Activated T-helper 2 cell treated with anti-CD3 and anti-CD28 coated beads, Interferon-gamma antibody, Interleukin-2, Interleukin-4, amounts not matched to agents 10 μg/mL and 5 μg/mL and 100 μg/mL, durations not matched to agents 14 hours and 24 hours and 36 hours (primary cell): Measurements from ENCODE around the gene PDZD8. TPM values are rescaled to one million over a fixed set of nuclear protein-coding genes. Genes with fewer than 3 reads are reported as not detected.

Source experiments
- DNase-seq: peaks from one replicate; pipeline ENCODE4 v3.0.0; 2021; ENCODE audit warnings: low spot score
- H3K27ac Mint-ChIP-seq: one replicate; pipeline ENCODE4 v1.8.0; 2021; ENCODE audit warnings: mixed read lengths
- H3K27me3 Mint-ChIP-seq: one replicate; pipeline ENCODE4 v1.8.0; 2021; ENCODE audit warnings: low read depth, mixed read lengths
- H3K36me3 Mint-ChIP-seq: one replicate; pipeline ENCODE4 v1.8.0; 2021; ENCODE audit warnings: low read depth, mixed read lengths
- H3K4me1 Mint-ChIP-seq: one replicate; pipeline ENCODE4 v1.8.0; 2021; ENCODE audit warnings: low read depth, mixed read lengths
- H3K4me3 Mint-ChIP-seq: one replicate; pipeline ENCODE4 v1.8.0; 2021; ENCODE audit warnings: low read depth, mild to moderate bottlenecking, moderate library complexity, mixed read lengths
- H3K9me3 Mint-ChIP-seq: one replicate; pipeline ENCODE4 v1.8.0; 2021; ENCODE audit warnings: mixed read lengths
- intact Hi-C: fragments of 100-400 bp; cut with micrococcal nuclease; formaldehyde crosslinking; loops from one replicate; pipeline ENCODE4 v1.15.1; 2023
- total RNA-seq: library from RNA; stranded (reverse); gene quantifications from 2 replicates; pipeline ENCODE4 v1.2.3, GENCODE V29; 2022

Gene PDZD8
- 20.6 and 22.0 TPM in 2 replicates for total RNA-seq

DNA sequence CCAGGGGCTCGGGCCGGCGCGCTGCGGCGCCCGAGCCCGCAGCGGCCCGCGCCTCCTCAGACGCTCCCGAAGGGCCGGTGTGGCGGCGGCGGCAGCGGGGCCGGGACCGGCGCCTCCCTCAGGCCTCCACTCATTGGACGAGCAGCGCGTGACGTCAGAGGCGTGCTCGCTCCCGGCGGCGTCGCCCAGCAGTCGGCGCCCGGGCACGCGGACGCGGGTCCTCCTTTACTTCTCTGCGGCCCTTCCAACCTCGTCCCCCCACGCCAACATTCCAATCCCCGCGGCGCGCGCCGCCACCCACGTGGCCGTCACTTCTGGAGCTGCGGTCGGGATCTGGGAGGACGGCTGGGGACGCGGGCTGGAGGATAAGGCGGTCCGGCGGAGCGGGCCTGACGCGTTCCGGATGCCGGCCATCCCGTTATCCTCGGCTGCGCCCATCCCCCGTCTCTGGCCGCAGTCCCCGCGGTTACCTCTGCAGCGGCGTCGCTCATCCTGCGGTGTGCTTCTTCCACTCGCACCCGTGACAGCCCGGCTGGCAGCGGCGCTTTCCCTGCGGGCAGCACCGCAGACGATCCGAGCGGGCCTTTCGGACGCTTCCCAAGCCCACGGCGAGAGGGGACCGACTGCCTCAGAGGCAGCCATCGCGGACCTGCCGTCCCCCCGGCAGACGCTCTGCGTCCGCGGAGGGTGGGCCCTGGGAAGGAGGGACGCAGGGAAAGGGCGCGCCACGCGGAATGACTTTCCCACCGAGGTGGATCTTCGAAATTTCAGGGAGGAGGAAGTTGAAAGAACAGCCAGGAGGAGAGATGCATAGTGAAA is at the start of gene PDZD8:
TSS of gene PDZD8 (minus strand) at position 81 of the 819 bp plus-strand sequence. CDS start 213 bp downstream, outside the sequence.
- intact Hi-C loops: loop anchor here (2.0 to 10.0 kb wide), 3 partner anchors 279 to 967 kb away; partner anchors contain the start of genes FAM204A and RAB11FIP2
- no peaks in the 10 kb centered on the region for H3K9me3 Mint-ChIP-seq
- DNase-seq: peak; percentile 84
- peaks cover 21% of the 10 kb centered on the region for H3K4me1 Mint-ChIP-seq
- peak within 1 kb of the TSS; percentile 90 for H3K4me3 Mint-ChIP-seq
- H3K36me3 Mint-ChIP-seq: peaks cover 19% of the 10 kb centered on the region
- H3K27ac Mint-ChIP-seq: peak within 1 kb of the TSS; percentile 76
- H3K27me3 Mint-ChIP-seq: peaks cover 38% of the 10 kb centered on the region

DNA sequence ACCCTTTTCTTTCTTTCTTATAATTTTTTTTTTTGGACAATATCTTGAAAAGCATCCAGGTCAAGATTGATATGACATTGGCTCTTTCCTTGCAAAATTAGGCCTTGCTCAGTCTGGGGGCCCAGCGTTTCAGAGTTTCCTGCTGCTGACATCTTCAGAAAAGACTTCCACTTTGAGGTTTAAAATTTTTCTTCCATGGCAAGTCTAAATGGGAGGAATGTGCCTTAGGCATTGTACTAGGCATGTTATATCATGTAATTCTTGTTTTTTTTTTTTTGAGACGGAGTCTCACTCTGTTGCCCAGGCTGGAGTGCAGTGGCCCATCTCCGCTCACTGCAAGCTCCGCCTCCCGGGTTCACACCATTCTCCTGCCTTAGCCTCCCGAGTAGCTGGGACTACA is 48.9 kb upstream of the PDZD8 start:
- H3K4me3 Mint-ChIP-seq: no peak overlapping the region
- no peaks in the 10 kb centered on the region for H3K9me3 Mint-ChIP-seq
- intact Hi-C loops: no loop called here
- no peaks in the 10 kb centered on the region for H3K27me3 Mint-ChIP-seq
- H3K27ac Mint-ChIP-seq: no peak overlapping the region
- no peaks in the 10 kb centered on the region for H3K4me1 Mint-ChIP-seq
- DNase-seq: no peak
- H3K36me3 Mint-ChIP-seq: no peaks in the 10 kb centered on the region

DNA sequence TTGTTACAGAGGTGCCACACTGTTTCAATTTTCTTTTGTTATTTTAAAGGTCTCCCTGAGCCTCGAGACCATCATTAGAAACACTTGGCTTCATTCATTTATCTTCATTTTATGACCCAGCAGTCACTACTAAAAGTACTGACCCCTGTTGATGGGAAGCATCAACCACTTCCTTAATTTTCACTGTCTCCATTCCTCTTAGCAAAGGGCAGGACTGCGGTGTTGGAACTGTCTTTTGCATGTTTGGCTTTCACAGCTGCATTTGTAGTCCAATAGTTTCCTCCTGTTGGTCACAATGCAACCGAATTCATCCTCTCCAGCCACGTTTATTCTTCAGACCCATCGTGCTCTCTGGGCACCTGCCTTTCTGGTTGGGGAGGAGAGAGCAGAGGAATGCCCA is 46.7 kb upstream of the PDZD8 start:
- Mint-ChIP-seq H3K27me3 (no peaks in the 10 kb centered on the region), H3K4me1 (no peaks in the 10 kb centered on the region), H3K9me3 (no peaks in the 10 kb centered on the region), H3K27ac (no peak overlapping the region), H3K4me3 (no peak overlapping the region), H3K36me3 (no peaks in the 10 kb centered on the region)
- intact Hi-C loops: no loop called here
- DNase-seq: no peak

- Mint-ChIP-seq H3K27ac (no peak overlapping the region), H3K27me3 (no peaks in the 10 kb centered on the region), H3K4me3 (no peak overlapping the region), H3K4me1 (no peaks in the 10 kb centered on the region), H3K36me3 (no peaks in the 10 kb centered on the region), H3K9me3 (no peaks in the 10 kb centered on the region)
- intact Hi-C loops: no loop called here
- DNase-seq: no peak
These were observed 45.5 kb upstream of the PDZD8 start for GRCh38 chr10:117420768-117421167.

DNA sequence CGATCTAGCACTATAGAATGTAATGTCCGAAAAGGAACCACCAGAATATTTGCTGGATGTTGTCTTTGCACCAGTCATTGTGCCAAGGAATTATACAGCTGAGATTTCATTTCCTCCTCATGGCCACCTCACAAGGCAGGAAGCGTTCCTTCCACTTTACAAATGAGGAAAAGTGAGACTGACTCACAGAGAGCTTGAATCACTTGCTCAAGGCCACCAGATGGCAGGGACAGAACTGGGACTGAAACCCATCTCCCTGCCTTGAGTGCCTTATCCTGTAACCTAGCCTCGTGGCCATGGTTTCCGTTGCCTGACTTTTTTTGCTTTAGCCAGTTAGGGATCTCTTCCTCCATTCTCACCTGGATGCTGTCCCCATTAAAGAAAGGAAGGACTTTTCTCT is 44.7 kb upstream of the PDZD8 start:
- Mint-ChIP-seq H3K36me3 (no peaks in the 10 kb centered on the region), H3K27ac (no peak overlapping the region), H3K4me1 (no peaks in the 10 kb centered on the region), H3K27me3 (no peaks in the 10 kb centered on the region), H3K4me3 (no peak overlapping the region), H3K9me3 (no peaks in the 10 kb centered on the region)
- intact Hi-C loops: no loop called here
- DNase-seq: no peak

- intact Hi-C loops: no loop called here
- no peak for DNase-seq
- Mint-ChIP-seq H3K4me1 (no peaks in the 10 kb centered on the region), H3K27ac (no peak overlapping the region), H3K27me3 (no peaks in the 10 kb centered on the region), H3K9me3 (no peaks in the 10 kb centered on the region), H3K4me3 (no peak overlapping the region), H3K36me3 (no peaks in the 10 kb centered on the region)
These were observed 43.9 kb upstream of the PDZD8 start for GRCh38 chr10:117419159-117419558.

DNA sequence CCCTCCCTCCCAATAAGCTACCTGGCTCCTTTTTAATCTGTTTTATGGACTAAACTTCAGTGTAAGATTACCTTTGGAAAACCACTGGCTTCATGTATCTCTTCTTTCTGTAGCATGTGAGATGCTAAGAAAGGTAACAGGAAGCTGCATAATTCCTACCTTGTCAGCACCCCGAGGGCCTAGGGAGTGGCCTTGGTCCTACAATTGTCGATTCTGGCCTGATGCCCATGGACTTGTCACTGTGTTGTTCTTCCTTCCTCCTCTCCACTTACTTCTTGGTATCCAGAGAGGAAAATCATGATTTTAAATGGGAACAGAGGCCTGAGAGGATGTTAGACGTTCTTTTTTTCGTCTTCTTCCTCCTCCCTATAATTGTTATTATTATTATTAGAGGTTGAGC is 42.9 kb upstream of the PDZD8 start:
- Mint-ChIP-seq H3K4me3 (no peak overlapping the region), H3K4me1 (no peaks in the 10 kb centered on the region), H3K27ac (no peak overlapping the region), H3K9me3 (no peaks in the 10 kb centered on the region), H3K36me3 (no peaks in the 10 kb centered on the region), H3K27me3 (no peaks in the 10 kb centered on the region)
- intact Hi-C loops: no loop called here
- no peak for DNase-seq

- intact Hi-C loops: no loop called here
- DNase-seq: no peak
- Mint-ChIP-seq H3K27me3 (peaks cover 7% of the 10 kb centered on the region), H3K4me3 (no peak overlapping the region), H3K4me1 (no peaks in the 10 kb centered on the region), H3K36me3 (no peaks in the 10 kb centered on the region), H3K9me3 (no peaks in the 10 kb centered on the region), H3K27ac (no peak overlapping the region)
These were observed 42.0 kb upstream of the PDZD8 start for GRCh38 chr10:117417196-117417595.

- no peaks in the 10 kb centered on the region for H3K4me1 Mint-ChIP-seq
- intact Hi-C loops: no loop called here
- H3K36me3 Mint-ChIP-seq: no peaks in the 10 kb centered on the region
- DNase-seq: no peak
- H3K9me3 Mint-ChIP-seq: no peaks in the 10 kb centered on the region
- H3K27ac Mint-ChIP-seq: no peak overlapping the region
- H3K27me3 Mint-ChIP-seq: peaks cover 16% of the 10 kb centered on the region
- H3K4me3 Mint-ChIP-seq: no peak overlapping the region
These were observed 38.8 kb upstream of the PDZD8 start for GRCh38 chr10:117413928-117414618.

GRCh38 chr10:117412469-117413010 is 37.3 kb upstream of the PDZD8 start:
- DNase-seq: no peak
- Mint-ChIP-seq H3K4me3 (no peak overlapping the region), H3K9me3 (no peaks in the 10 kb centered on the region), H3K4me1 (no peaks in the 10 kb centered on the region), H3K36me3 (no peaks in the 10 kb centered on the region), H3K27ac (no peak overlapping the region), H3K27me3 (peaks cover 16% of the 10 kb centered on the region)
- intact Hi-C loops: no loop called here

- Mint-ChIP-seq H3K27ac (no peak overlapping the region), H3K36me3 (no peaks in the 10 kb centered on the region), H3K9me3 (no peaks in the 10 kb centered on the region), H3K4me1 (no peaks in the 10 kb centered on the region), H3K27me3 (peaks cover 16% of the 10 kb centered on the region), H3K4me3 (no peak overlapping the region)
- no peak for DNase-seq
- intact Hi-C loops: no loop called here
These were observed 36.5 kb upstream of the PDZD8 start for GRCh38 chr10:117411479-117412399.

DNA sequence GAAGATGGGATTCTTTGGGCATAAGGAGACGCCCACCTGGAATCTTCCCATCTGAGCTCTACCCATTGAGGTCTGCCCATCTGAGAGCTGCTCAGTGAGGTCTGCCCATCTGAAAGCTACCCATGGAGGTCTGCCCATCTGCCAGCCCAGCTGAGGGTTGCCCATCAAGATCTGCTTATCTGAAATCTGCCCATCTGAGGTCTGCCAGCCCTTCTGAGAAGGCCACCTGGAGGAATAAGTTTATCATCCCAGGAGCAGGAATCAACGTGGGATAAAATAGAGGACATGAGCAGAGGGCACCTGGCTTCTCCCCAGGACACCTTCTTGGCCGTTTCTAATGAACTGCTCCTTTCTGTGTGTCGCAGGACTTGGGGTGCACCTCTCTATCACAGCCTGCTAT is 35.3 kb upstream of the PDZD8 start:
- H3K27ac Mint-ChIP-seq: no peak overlapping the region
- intact Hi-C loops: no loop called here
- no peak for DNase-seq
- H3K27me3 Mint-ChIP-seq: peaks cover 16% of the 10 kb centered on the region
- no peak overlapping the region for H3K4me3 Mint-ChIP-seq
- no peaks in the 10 kb centered on the region for H3K36me3 Mint-ChIP-seq
- H3K4me1 Mint-ChIP-seq: no peaks in the 10 kb centered on the region
- no peaks in the 10 kb centered on the region for H3K9me3 Mint-ChIP-seq
